ENCODE measurements around the gene CLIC3.

Gene CLIC3

GRCh38 chr9:137018761-137019559 lies 22.6 kb upstream of the CLIC3 start:
- H3K4me3 ChIP-seq (ENCODE audit: low read depth, low read length) = no peak overlapping the region
- no peak for TF ChIP-seq CTCF (IDR thresholded peaks at IDR 0.05; ENCODE audit: insufficient read depth, low read length, missing control alignments)
- no peak for DNase-seq (ENCODE audit: low read depth, low spot score)
- ChIA-PET POLR2A (no interaction called here), CTCF (interaction anchor here (1.0 to 11.2 kb wide), 5 partner anchors 10 to 71 kb away, joined by 3 to 97 read pairs (median 22); partner anchors contain the start of genes ABCA2 and FUT7)

- ChIA-PET POLR2A (no interaction called here), CTCF (interaction anchor here (0.6 to 11.2 kb wide), 3 partner anchors 11 to 18 kb away, joined by 3 to 97 read pairs (median 22); partner anchors contain the start of genes ABCA2 and FUT7)
- DNase-seq (ENCODE audit: low read depth, low spot score) = no peak
- no peak overlapping the region for H3K4me3 ChIP-seq (ENCODE audit: low read depth, low read length)
- no peak for TF ChIP-seq CTCF (IDR thresholded peaks at IDR 0.05; ENCODE audit: insufficient read depth, low read length, missing control alignments)
Measured at GRCh38 chr9:137017791-137018497, 21.6 kb upstream of the CLIC3 start.

GRCh38 chr9:137017071-137017470 lies 20.7 kb upstream of the CLIC3 start:
- POLR2A ChIA-PET = no interaction called here
- no peak for DNase-seq (ENCODE audit: low read depth, low spot score)
- TF ChIP-seq CTCF (IDR thresholded peaks at IDR 0.05; ENCODE audit: insufficient read depth, low read length, missing control alignments) = no peak
- CTCF ChIA-PET = interaction anchor here (1.2 to 11.2 kb wide), 4 partner anchors 12 to 19 kb away, joined by 3 to 97 read pairs (median 12); partner anchors contain the start of gene ABCA2
- no peak overlapping the region for H3K4me3 ChIP-seq (ENCODE audit: low read depth, low read length)

GRCh38 chr9:137016436-137016835 lies 20.1 kb upstream of the CLIC3 start:
- no peak for TF ChIP-seq CTCF (IDR thresholded peaks at IDR 0.05; ENCODE audit: insufficient read depth, low read length, missing control alignments)
- POLR2A ChIA-PET = no interaction called here
- CTCF ChIA-PET = interaction anchor here (1.2 to 3.6 kb wide), 4 partner anchors 10 to 14 kb away, joined by 3 to 22 read pairs (median 4); partner anchors contain the start of gene ABCA2
- DNase-seq (ENCODE audit: low read depth, low spot score) = no peak
- H3K4me3 ChIP-seq (ENCODE audit: low read depth, low read length) = no peak overlapping the region

- no peak for DNase-seq (ENCODE audit: low read depth, low spot score)
- POLR2A ChIA-PET = no interaction called here
- TF ChIP-seq CTCF (IDR thresholded peaks at IDR 0.05; ENCODE audit: insufficient read depth, low read length, missing control alignments) = no peak
- no peak overlapping the region for H3K4me3 ChIP-seq (ENCODE audit: low read depth, low read length)
- CTCF ChIA-PET = interaction anchor here (1.5 to 3.6 kb wide), 3 partner anchors 10 to 15 kb away, joined by 3 to 22 read pairs (median 4); partner anchors contain the start of gene ABCA2
Measured at GRCh38 chr9:137015976-137016375, 19.6 kb upstream of the CLIC3 start.

GRCh38 chr9:137015540-137015930 lies 19.2 kb upstream of the CLIC3 start:
- TF ChIP-seq CTCF (IDR thresholded peaks at IDR 0.05; ENCODE audit: insufficient read depth, low read length, missing control alignments) = no peak
- no peak overlapping the region for H3K4me3 ChIP-seq (ENCODE audit: low read depth, low read length)
- ChIA-PET CTCF (interaction anchor here (0.7 to 3.6 kb wide), 3 partner anchors 9 to 14 kb away, joined by 3 to 22 read pairs (median 4); partner anchors contain the start of gene ABCA2), POLR2A (no interaction called here)
- DNase-seq (ENCODE audit: low read depth, low spot score) = no peak
